ENCODE measurements around the gene TOM1L1.

- no peak for TF ChIP-seq CTCF (IDR thresholded peaks at IDR 0.05)
- no peak for TF ChIP-seq POLR2A (IDR thresholded peaks at IDR 0.05)
- TF ChIP-seq EP300 (IDR thresholded peaks at IDR 0.05) = no peak
Measured at GRCh38 chr17:54950116-54950515, 49.5 kb downstream of the TOM1L1 start.
